Thoracic aorta (tissue), 2 donors: ENCODE measurements around the gene ZNF385C. TPM values are rescaled to one million over a fixed set of nuclear protein-coding genes. Genes with fewer than 3 reads are reported as not detected.

Source experiments
- ATAC-seq: fragments of 150-250 bp; one replicate; pipeline ENCODE4 v1.8.0; 2017; ENCODE audit warnings: low read depth; ENCODE audit not compliant: insufficient number of reproducible peaks, low FRiP score
- DNase-seq: peaks from one replicate; pipeline ENCODE4 v3.0.0-alpha.2; 2020; ENCODE audit warnings: low spot score
- H3K27ac ChIP-seq, 2 donors: fragments of 200-600 bp; sonication (generic); 1 replicate in 1 of 2; 2 replicates in 1 of 2; pipeline ENCODE4 v1.5.1; 2016; ENCODE audit warnings: mild to moderate bottlenecking in 2 of 2, moderate library complexity in 2 of 2
- H3K27me3 ChIP-seq: fragments of 200-600 bp; sonication (generic); replicated peaks from 2 replicates; pipeline ENCODE4 v1.6.0; 2016; ENCODE audit warnings: mild to moderate bottlenecking; ENCODE audit not compliant: insufficient read depth
- H3K36me3 ChIP-seq: fragments of 200-600 bp; sonication (generic); one replicate; pipeline ENCODE4 v1.5.1; 2016
- H3K4me1 ChIP-seq, 2 donors: fragments of 200-600 bp; sonication (generic); 1 replicate in 1 of 2; 2 replicates in 1 of 2; pipeline versions ENCODE4 v1.5.1 to v1.6.0; 2016; ENCODE audit warnings: low read depth in 2 of 2, mild to moderate bottlenecking in 1 of 2; ENCODE audit not compliant: control insufficient read depth in 1 of 2
- H3K4me3 ChIP-seq: fragments of 200-600 bp; sonication (generic); 2 replicates; pipeline ENCODE4 v1.5.1; 2016; ENCODE audit warnings: mild to moderate bottlenecking
- H3K9me3 ChIP-seq: fragments of 200-600 bp; sonication (generic); 2 replicates; pipeline ENCODE4 v1.5.1; 2016
- total RNA-seq, 2 donors: library from RNA; depleted of rRNA; stranded (reverse); fragments of >200 nt; gene quantifications; one replicate each; pipeline versions ENCODE4 v1.1.0 to v1.2.3, GENCODE V29; 2016
- TF ChIP-seq, protein P1 (sequence below): fragments of 200-600 bp; sonication (generic); IDR thresholded peaks from one replicate; pipeline ENCODE4 v1.5.1; 2019; ENCODE audit warnings: antibody characterized with exemption

The ZNF385C gene
- total RNA-seq, 2 donors from 2014 or later: not detected

DNA sequence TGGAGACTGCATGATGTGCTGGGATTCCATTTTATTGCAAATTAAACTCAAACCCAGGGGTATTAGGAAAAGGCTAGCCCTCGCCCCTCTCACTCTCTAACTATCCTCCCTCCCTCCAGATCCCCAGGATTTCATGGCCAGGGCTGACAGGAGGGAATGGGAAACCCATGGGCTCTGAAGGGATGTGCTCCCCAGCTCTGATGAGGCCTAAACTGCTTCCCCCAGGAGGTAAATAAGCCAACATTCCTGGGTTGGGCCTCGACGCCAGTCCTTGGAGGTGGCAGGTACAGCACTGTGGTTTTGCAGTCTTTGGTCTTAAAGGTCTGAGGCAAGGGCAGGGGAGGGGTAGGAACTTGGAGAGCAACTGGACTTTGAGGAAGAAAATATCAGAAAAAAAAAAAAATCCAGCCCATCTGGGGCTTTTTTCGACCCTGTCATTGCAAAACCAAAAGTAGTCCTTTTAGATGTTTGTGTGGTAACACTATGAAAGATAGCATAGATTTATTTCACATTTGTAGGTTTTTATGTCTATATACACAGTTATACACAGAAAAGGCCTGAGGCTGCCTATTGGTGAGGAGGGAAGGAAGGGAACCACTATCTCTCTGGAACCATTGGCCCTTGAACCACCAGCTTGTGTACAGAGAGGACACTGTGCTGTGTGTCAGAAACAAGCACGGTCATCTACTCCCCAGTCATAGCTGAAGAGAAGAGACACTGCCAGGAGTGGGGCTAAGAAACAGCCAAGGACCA is 59.9 kb downstream of the ZNF385C start:
- TF ChIP-seq, protein P1, sequence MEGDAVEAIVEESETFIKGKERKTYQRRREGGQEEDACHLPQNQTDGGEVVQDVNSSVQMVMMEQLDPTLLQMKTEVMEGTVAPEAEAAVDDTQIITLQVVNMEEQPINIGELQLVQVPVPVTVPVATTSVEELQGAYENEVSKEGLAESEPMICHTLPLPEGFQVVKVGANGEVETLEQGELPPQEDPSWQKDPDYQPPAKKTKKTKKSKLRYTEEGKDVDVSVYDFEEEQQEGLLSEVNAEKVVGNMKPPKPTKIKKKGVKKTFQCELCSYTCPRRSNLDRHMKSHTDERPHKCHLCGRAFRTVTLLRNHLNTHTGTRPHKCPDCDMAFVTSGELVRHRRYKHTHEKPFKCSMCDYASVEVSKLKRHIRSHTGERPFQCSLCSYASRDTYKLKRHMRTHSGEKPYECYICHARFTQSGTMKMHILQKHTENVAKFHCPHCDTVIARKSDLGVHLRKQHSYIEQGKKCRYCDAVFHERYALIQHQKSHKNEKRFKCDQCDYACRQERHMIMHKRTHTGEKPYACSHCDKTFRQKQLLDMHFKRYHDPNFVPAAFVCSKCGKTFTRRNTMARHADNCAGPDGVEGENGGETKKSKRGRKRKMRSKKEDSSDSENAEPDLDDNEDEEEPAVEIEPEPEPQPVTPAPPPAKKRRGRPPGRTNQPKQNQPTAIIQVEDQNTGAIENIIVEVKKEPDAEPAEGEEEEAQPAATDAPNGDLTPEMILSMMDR: no peak
- ATAC-seq: no peak
- no peaks in the 10 kb centered on the region for H3K36me3 ChIP-seq
- no peaks in the 10 kb centered on the region for H3K4me1 ChIP-seq
- H3K27ac ChIP-seq: no peak overlapping the region
- no peaks in the 10 kb centered on the region for H3K27me3 ChIP-seq
- H3K4me3 ChIP-seq: no peak overlapping the region
- no peaks in the 10 kb centered on the region for H3K9me3 ChIP-seq
- DNase-seq: no peak

DNA sequence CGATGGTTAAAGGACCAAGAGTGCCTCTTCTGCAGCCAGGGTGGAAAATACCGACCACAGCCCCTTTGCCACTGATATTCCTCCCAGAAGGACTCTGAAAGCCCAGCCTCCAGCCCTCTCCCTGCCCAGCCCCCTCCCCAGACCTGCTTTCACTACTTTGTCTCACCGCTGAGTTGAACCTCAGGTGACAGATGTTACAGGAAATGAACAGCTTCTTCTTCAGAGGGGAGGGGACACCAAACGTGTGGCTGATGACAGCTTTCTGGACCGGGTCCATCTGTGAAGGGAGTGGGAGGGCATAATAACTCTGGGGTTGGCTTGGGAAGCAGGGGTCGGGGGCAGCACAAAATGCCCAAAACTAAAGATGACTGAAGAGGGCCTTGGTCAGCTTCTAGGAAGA is 64.2 kb downstream of the ZNF385C start:
- DNase-seq (no peak), ATAC-seq (no peak)
- H3K9me3 ChIP-seq: no peaks in the 10 kb centered on the region
- no peak overlapping the region for H3K27ac ChIP-seq
- H3K4me1 ChIP-seq: no peaks in the 10 kb centered on the region
- no peaks in the 10 kb centered on the region for H3K27me3 ChIP-seq
- TF ChIP-seq, protein P1: no peak
- no peaks in the 10 kb centered on the region for H3K36me3 ChIP-seq
- no peak overlapping the region for H3K4me3 ChIP-seq

DNA sequence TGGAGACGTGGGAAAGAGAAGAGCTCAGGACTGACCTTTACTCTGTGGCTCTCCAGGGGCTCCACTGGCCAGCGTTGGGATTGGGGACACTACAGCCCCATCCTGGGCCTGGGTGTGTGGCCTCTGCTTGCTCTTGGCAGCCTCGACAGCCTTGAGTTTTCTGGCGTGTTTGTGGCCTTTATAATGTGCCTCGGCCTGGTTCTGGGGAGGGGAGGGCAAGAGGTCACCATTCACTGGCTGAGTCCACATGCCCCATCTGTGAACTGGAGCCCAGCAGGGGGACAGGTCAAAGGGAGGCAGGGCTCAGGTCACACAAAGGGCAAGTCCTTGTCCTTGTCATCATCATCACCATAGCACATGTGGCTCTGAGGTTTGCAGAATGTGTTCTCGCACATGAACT is 66.7 kb downstream of the ZNF385C start:
- Histone ChIP-seq H3K4me1 (no peaks in the 10 kb centered on the region), H3K36me3 (no peaks in the 10 kb centered on the region), H3K27me3 (no peaks in the 10 kb centered on the region), H3K4me3 (no peak overlapping the region), H3K27ac (no peak overlapping the region), H3K9me3 (no peaks in the 10 kb centered on the region)
- DNase-seq: no peak
- no peak for ATAC-seq
- TF ChIP-seq, protein P1: no peak

DNA sequence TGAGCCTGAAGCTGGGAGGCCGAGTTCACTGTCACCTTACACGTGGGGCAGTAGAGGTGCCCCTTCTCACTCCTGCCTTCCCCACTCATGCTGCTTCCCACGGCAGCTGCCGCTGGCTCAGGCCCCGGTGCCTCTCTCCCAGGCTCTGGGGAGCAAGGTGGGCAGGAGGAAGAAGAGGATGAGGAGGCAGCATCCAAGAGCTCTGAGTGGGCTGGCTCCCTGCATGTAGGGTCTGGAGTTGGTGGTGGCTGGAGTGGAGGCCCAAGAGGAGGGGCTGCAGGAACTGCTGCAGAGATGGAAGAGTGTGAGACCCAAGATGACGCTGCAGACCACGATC is 69.5 kb downstream of the ZNF385C start:
- H3K4me3 ChIP-seq: no peak overlapping the region
- no peak for ATAC-seq
- no peaks in the 10 kb centered on the region for H3K9me3 ChIP-seq
- H3K36me3 ChIP-seq: peaks cover 5% of the 10 kb centered on the region
- peaks cover 8 to 19% of the 10 kb centered on the region in 2 donors for H3K4me1 ChIP-seq
- DNase-seq: no peak
- no peak overlapping the region for H3K27ac ChIP-seq
- H3K27me3 ChIP-seq: no peaks in the 10 kb centered on the region
- TF ChIP-seq, protein P1: no peak

DNA sequence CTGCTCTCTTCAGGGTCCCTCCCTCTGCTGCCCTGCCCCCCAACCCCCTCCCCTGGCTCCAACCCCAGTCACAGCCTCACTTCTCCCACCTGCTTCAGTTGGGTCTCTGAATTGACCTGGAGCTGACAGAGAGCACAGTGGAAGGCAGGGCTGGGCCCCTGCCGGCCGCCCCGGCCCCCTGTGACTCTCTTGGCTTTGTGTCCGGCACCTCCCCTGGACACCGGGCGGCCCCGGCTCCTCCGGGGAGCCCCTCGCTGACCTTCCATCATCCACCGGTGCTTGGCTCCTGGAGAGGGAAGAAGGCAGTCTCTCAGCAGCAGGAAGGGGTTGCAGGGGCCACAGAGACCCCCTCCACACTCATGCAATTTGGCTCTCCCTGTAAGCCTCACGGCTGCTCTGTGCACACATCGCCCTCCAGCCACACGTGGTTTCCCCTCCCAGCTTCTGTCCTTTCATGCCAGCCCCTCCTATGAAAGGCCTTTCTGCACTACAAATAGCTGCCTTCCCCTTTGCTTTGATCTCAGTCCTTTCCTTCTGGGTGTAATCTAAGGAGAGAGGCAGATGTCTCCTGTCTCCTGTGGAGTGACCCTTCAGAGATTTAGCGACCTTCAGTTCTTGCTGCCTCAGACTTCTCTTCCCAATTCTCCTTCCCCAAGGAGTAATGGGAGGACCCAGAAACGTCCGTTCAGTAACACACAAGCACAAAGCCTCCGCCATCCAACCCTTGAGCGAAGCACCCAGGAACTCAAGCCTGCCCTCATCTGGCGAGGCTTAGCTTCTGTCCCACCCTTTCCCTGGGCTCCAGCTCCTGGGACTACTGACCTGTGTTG is 70.1 kb downstream of the ZNF385C start:
- TF ChIP-seq, protein P1: no peak
- Histone ChIP-seq H3K27me3 (no peaks in the 10 kb centered on the region), H3K27ac (no peak overlapping the region), H3K4me3 (no peak overlapping the region), H3K36me3 (peaks cover 10% of the 10 kb centered on the region), H3K9me3 (no peaks in the 10 kb centered on the region), H3K4me1 (peaks cover 8 to 19% of the 10 kb centered on the region in 2 donors)
- DNase-seq: no peak
- ATAC-seq: no peak
